ENCODE results near the gene HOXC6.
"Not testable (repeated sequence)": the region's sequence is repeated elsewhere in the genome, so short reads cannot be mapped to it uniquely, and the experiment has no call there.

The HOXC6 gene

DNA sequence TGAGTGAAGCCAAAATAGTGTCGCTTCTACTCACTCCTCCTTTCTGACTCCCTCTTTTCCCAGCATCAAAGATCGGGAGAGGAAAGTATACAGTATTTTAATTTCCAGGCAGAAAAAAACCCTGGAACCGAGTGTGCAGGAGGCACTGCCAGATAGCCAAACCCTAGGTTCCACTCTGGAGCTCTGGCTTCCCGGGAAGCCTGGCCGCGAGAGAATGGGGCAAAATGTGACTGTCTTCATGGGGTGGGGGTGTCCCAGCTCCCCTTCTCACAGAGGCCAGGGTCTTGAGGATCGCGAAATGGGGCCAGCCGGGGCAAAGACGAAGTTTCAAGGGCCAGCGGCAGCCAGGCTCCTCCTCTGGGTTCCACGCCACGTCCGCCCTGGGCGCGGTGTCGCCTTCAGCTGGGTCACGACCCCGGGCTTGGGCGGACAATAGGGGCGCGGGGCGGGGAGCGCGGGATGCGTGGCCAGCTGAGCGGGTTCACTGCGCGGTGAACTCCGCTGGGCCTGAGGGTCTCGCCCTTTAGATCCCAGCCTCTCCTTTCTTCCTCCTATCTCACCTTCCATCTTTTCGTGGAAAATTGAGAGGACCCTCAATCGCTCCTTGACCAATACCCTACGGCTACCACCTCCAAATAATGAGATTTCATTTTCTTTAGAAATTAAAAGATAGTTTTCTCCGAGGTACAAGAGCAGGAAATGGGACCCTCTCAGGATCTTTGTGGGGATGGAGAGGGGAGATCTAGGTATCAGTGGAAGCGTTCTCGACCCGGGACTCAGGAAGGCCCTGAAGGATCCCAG lies 32.1 kb downstream of the HOXC6 start:
- no peak for DNase-seq

DNA sequence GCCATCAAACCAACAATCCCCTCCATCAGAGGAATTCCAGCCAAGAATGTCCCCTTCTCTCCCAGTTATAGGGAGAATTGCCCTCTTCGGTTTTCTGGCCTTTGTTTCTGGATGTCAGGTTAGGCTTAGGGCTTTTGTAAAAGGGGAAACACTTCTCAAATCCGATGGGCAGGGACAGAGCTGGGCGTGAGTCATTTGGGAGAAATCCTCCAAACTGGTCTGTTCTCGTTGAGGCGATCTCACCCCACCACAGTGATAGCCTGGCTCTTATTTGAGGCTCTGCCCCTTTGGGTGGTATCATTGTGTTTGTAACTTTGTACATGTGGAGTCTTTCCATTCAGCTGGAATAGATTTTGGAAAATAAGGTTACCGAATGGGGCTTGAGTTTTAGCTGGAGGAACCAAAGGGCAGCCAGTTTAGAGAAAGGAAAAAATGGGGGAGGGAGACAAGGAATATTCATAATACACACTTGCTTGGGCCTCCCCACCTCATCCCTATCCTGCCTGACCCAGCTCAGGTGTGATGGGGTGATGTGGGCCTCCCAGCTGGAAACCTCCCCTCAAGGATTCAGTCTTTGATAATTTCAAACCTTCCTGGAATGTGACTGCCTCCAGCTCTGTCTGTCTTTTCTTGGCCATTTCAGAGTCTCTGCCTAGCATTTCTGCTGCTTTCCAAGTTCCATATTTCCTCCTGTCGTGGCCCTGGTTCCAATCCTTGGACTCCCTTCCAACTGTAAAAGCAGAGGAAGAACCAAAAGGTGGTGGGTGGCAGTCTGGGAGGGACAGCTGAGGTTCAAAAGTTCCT lies 32.9 kb downstream of the HOXC6 start:
- no peak for DNase-seq

DNA sequence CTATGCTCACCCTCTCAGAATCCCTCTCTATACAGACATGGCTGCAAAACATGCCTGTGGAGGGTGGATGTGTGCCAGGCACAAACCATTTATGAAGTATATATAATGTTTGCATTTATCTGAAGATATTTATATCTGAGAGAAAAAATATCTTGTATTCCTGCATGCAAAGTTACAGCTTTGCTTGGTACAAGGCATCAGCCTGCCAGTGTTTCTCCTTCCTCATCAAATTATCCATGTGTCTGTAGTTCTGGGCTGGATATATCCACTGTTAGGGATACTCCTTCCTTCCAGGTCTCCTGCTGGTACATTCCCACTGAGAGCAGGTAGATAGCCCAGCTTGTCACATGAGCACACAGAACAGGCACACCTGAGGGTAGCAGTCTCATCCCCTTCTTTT lies 37.4 kb downstream of the HOXC6 start:
- no peak for DNase-seq

DNA sequence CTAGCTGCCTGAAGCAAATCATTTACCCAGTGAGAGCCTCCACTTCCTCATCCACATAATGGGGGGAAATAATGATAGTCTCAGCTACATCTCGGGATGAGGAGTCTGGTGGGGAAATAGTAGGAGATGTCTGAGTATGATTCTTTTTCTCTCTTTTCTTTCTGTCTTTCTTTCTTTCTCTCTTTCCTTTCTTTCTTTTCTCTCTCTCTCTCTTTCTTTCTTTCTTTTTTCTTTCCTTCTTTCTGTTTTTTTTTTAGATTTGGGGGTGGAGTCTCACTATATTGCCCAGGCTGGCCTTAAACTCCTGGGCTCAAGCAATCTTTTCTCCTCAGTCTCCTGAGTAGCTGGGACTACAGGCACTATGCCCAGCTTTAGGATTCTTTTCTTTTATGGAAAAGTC lies 38.2 kb downstream of the HOXC6 start:
- DNase-seq = no peak

DNA sequence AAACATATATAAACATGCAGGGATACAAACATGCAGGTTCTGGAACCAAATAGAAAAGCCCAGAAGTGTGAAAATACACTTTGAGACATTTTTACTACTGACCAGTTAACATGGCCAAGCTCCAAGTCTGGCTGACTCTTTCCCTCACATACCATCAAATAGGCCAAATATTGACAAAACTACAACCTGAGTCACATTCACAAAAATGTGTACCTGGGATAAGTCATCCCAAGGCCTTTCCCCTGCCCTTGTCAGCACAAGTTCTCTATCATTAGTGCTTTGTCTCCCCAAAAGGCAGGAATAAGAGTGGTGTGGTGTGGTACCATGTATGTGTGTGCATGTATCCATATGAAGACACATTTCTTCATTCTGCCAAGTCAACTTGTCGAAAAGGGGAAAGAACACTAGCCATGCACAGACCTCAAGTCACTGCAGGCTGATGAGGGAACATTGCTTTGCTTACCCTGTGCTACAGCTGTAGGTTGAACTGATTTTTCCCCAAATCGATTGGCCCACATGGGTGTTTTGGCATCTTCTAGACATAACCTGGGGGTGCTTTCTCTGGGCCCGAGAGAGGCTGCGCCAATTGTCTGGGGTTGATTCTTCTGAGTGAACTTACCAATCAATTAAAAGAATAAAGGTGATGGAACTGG lies 40.3 kb downstream of the HOXC6 start:
- no peak for DNase-seq

DNA sequence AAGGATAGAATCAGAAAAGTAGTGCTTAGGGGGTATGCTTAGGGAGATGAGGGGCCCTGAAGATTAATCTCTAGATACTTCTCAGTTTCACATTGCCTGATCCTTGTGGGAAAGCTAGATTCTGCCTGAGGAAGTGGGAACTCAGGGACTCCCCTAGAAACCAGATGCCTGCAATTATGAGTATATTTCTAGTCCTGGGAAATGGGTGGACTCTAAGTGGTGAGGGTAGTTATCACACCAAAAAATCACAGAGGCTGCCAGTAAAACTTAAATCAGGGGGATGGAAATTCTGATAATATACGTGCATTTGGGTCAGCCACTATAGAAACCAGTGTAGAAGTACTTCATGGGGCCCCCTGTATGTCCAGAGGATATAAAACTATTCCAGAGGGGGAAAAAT lies 43.7 kb downstream of the HOXC6 start:
- no peak for DNase-seq

DNA sequence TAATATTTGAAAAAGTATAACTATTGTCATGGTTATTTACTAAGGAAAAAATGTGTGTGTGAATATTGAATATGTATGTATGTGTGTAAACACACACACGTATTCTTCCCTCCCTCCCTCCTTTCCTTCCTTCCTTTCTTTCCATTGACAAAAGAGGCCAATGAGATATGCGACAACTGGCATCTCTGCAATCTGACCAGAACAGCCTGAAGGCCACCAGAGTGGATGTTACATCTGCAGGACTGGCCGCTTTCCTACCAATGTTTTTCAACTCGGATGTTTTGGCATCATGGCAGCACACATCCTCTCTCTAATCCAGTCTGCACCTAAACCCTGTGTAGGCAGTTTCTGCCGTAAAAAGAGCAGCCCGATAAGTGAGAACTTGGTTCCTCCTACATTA lies 46.1 kb downstream of the HOXC6 start:
- DNase-seq = no peak

DNA sequence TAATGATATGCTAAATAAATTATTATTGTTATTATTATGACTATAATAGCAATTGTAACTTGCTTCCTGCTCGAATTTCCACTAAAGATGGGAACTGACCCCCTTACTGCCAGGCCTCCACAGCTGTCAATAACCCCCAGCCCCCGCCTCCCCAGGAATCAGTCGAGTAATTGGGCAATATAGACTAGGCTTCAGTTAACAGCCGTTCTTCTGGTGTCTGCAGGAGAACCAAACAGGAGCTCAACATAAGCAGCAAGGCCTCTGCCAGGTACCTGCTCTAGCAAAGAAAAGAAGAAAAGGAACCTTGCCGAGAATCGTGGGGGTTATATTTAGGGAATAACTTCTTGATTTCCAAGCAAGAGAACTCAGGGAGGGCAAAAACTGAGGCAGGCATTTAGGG lies 47.2 kb downstream of the HOXC6 start:
- no peak for DNase-seq

DNA sequence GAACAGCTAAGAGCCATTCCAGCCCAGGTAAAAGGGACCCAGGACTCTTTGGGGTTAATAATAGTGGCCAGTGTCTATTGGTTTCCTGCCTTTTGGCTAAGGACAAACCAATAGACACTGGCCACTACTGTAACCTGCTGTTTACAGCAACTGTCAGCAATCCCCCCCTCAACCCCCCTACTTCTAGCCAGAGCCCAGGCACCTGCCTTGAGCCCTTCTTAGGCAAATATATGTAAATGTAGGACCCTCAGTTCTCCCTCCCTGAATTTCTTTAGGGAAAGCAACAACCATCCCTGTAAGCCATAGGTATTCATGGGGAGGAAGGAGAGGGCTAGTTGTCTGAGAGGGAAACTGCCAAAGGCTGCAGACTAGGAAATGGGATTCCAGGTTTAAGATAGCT lies 47.7 kb downstream of the HOXC6 start:
- no peak for DNase-seq

DNA sequence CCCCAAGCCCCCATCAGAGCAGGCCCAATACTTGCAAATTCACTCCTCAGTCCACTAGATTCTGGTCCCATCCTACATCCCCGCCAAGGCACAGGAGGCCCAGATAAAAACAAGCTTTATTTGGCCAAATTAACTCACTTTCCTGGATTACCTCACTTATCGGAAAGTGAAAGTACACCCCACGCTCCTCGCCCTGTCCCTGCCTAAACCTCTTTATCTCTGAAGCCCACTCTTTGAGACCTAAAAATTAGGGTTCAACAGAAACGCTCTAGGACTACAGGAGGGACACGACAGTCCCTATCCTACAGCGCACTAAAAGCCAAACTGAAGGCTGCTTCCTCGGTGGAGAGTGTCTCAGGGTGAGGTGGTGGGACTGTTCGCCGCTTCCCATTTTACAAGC lies 49.6 kb downstream of the HOXC6 start:
- DNase-seq = not testable (repeated sequence)

DNA sequence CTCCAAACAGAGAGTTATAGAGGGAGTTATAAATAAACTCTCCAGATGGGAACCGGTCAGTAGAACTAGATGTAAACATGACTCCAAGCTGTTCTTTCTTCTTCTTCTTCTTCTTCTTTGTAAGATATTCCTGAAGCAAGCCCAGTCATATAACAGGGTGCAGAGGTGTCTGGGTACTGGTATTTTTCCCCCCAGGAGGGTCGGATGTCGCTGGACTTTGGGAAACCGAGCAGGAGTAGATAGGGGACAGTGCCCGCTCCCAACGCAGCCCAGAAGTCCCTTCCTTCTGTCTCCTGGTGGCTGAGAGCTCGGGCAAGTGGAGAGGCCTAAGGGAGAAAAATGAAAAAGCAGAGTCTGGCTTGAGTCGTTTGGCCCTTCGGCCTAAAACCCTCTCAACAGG lies 50.9 kb downstream of the HOXC6 start:
- DNase-seq = not testable (repeated sequence)
